Measurements from ENCODE around the gene ROBO1.

Gene ROBO1

DNA sequence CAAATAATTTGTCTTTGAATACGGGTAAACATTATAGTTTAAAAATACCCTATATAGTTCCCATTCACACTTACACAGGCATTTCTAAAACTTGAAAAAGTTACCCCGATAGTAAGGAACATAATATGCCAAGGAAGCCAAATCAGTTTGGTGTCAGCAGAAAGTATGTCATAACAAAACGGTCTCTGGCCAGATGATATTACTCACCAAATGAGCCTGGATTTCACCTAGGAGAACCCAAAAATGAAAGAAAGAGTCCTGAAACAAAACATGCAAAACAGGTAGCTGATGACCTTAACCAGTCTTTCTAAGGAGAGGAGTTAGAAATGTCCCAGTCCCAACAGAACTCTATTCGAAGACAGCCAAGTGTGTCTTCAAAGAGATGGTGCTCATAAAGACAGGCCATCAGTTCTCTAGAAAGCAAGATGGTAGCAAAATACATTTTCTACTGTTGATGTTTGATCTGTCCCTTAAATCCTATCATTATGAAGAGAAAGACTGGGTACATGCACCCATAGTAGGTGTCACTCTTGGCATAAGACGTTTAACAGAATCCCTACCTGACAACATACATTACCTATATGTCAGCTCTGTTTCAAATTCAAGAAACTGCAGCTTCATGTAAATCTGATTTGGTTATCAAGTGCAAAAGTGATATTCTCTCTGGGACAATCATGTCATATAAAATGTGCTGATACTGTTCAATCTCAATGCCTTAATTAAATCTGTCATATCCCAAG is 942.5 kb downstream of the ROBO1 start:
- DNase-seq = no peak

DNA sequence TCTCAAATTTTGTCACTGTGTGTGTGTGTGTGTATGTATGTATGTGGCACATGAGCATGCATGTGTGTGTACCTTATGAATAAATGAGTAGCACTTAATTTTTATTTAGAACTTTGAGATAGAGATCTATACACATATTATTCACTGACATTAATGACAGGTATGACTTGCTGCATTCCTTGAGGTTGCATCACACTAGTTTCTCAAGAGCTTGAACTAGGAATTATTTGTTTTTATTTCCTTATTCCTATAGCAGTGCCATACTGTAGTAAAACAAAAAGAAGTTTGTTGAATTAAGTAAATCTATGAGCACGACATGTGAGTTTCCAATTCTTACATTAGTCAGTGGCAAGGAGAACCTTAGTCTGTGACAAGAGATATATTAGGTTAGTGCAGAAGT is 943.9 kb downstream of the ROBO1 start:
- no peak for DNase-seq

- no peak for DNase-seq
These were observed 944.4 kb downstream of the ROBO1 start for GRCh38 chr3:78823434-78823833.

GRCh38 chr3:78822726-78823125 is 945.1 kb downstream of the ROBO1 start:
- DNase-seq = no peak

DNA sequence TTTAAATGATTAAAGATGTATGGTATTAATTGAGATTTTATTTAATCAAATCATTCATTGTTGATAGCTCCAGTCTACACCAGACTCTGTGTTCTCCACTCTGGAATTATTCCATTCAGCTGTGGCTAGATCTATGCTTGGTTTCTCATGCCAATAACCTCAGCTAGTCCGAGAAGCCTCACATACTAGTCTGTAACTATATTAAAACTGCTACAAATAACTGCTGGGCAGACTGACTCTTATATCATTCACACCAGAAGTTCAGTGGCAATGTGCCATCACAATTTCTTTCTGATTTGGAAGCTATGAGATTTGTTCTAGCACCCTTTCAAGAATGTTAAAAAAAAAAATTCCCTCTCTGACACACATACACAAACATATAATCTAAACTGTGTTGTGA is 947.3 kb downstream of the ROBO1 start:
- DNase-seq = no peak

DNA sequence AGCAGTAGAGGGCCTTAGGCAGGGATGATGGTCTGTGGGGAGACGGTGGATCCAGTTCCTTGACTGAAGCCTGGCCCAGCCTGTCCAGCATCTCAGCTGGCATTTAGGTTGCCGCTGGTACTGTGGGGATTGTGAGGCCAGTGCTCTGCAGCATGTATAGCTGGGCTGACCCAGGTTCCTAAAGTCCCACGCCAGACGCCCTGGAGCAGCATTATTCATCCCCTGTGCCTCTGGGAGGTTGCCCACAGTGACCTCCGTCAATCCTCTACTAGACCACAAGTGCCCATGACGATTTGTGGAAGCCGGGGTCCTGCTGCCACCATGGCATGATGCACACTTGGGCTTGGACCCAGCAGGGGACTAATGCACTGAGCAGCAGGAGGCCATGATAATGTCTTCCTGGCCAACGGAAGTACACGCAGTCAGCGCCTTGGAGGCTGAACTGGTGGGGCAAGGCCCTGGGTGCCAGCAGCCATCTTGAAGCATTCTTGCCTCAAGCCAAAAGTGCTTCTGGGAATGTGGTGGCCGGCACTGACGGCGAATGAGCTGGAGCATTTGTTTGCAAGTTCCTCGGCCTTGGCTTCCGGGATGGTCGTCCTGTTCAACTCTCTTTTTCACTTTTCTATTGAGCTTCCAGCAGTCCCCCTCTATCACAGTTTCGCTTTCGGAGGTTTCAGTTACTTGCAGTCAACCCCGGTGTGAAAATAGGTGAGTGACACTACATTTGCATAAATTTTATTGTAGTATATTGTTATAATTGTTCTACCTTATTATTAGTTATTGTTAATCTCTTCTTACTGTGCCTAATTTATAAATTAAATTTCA is 949.4 kb downstream of the ROBO1 start:
- DNase-seq = no peak

- no peak for DNase-seq
These were observed 952.8 kb downstream of the ROBO1 start for GRCh38 chr3:78814893-78815562.

GRCh38 chr3:78812166-78812565 is 955.6 kb downstream of the ROBO1 start:
- DNase-seq = no peak

GRCh38 chr3:78809966-78810365 is 957.8 kb downstream of the ROBO1 start:
- no peak for DNase-seq

GRCh38 chr3:78804251-78805037 is 963.4 kb downstream of the ROBO1 start:
- no peak for DNase-seq

GRCh38 chr3:78802562-78802930 is 965.3 kb downstream of the ROBO1 start:
- DNase-seq = no peak

- DNase-seq = no peak
These were observed 965.8 kb downstream of the ROBO1 start for GRCh38 chr3:78801926-78802561.

GRCh38 chr3:78799681-78800080 is 968.1 kb downstream of the ROBO1 start:
- DNase-seq = no peak

GRCh38 chr3:78798266-78798832 is 969.4 kb downstream of the ROBO1 start:
- no peak for DNase-seq

DNA sequence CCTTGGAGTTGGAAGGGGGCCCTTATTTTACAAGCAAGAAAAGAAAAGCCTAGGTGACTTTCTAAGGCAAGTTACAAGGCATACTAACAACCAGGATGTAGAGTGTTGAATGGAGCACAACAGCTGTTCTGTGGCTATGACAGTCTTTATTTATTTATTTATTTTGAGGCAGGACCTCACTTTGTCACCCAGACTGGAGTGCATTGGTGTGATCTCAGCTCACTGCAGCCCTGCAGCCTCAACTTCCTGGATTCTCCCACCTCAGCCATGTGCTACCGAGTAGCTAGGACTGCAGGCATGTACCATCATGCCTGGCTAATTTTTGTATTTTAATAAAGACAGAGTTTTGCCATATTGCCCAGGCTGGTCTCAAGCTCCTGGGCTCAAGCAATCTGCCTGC is 973.4 kb downstream of the ROBO1 start:
- DNase-seq = no peak

DNA sequence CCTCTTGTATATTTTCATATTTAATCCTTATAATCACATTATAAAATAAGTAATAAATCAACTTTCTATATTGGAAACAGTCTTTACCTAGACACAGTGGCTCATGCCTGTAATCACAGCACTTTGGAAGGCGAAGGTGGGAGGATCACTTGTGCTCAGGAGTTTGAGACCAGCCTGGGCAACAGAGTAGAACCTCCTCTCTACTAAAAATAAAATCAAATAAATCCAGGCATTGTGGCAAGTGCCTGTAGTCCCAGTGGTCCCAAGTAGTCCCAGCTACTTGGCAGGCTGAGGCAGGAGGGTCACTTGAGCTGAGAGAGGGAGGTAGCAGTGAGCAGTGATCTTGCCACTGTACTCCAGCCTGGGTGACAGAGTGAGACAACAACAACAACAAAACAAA is 975.1 kb downstream of the ROBO1 start:
- no peak for DNase-seq

DNA sequence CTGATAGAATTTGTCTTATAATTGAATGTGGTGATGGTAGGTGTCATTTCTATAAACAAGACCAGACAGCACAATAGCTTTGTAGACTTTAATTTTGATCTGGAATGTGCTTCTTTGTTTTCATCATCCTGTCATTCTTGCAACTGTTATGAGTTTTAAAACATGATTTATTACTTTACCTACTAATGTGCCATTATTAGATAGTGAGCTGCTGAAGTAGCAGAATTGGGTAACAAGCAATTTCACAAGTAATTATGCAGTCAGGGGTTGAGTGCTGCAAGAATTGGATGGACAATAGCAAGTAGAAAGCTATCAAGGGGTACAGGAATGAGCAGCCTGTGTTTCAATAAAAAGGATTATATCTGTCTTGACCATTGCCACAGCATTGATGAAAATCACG is 975.6 kb downstream of the ROBO1 start:
- DNase-seq = no peak

GRCh38 chr3:78791753-78792152 is 976.0 kb downstream of the ROBO1 start:
- no peak for DNase-seq

DNA sequence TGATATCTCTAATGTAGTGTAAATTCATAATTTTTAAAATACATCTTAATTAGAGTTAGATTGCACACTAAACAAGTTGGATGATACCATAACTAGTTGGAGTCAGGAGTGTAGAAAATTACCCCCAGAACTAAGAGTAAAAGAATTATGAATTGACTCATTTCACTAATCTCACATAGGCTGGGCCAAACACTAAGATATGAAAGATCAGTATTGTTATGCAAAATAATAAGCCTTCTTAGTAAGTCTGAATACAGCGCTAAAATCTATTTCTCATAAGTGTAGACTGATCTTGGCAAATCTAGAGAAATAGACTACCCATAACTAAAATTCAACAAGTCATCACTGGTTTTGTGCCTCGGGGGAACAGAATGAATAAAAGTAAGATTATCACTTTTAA is 979.0 kb downstream of the ROBO1 start:
- no peak for DNase-seq

DNA sequence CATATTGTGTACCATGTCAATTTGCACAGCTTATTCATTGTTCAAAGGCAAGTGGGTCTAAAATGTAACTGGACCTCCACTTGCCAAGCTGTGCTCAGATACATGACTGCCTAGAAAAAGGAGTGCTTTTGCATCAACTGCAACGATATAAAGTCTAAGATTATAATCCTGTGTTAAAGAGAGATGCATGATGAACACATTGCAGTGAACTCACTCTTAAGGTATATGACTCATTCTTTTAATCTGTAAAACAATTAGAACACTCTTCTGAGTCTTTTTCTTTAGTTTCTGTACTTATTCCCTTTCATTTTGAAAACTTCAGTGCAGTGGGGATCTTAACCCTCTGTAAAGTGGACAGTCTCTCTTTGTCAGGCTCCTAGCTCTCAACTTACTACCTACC is 982.8 kb downstream of the ROBO1 start:
- DNase-seq = no peak

- DNase-seq = no peak
These were observed 986.4 kb downstream of the ROBO1 start for GRCh38 chr3:78781351-78781750.

Data from SW 1271 (cell line).